ENCODE results near the gene NTHL1. TPM values are rescaled to one million over a fixed set of nuclear protein-coding genes. Genes with fewer than 3 reads are reported as not detected.

Gene NTHL1
- total and polyA plus RNA-seq, 10 of the 15 experiments (the other 5 are each of a cell fraction or from before 2014, with no cell fraction given): 0.85 to 54.7 (median 39.0) TPM

DNA sequence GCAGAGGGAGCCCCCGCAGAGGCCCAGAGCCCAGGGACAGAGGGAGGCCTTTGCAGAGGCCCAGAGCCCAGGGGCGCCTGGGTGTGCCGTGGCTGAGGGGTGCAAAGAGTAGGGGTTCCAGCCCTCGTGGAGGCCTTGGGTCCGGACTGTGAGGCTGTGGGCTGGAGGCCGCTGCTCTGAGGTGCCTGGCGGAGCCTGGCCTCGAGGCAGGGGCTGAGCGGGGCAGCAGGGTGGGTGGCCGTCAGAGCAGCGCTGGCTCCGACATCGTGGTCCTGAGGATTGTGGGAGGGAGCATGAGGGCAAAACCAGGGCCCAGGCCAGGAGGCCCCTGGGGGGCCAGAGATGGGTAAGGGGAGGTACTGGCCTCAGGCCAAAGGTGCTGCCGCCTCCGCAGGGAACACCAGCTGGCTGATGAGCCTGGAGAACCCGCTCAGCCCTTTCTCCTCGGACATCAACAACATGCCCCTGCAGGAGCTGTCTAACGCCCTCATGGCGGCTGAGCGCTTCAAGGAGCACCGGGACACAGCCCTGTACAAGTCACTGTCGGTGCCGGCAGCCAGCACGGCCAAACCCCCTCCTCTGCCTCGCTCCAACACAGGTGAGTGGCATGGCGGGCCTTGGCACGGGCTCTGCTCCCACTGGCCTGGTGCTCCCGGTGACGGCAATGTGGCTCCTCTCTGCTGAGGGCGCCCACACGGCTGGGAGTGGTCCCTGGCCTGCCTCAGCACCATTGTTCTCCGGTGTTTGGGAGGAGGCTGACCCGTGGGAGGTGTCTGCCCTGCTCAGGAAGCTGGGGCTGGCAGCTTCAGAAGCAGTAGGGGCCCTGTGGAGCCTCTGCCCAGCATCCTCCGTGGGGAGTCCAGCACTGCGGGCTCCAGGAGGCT is 33.8 kb upstream of the NTHL1 start:
- ChIA-PET SMC1A (ENCODE audit: uncharacterized antibody, unreplicated experiment) (no interaction called here), RAD21 (ENCODE audit: unreplicated experiment) (no interaction called here), CTCF (no interaction called here), POLR2A (no interaction called here)
- H3K9me3 ChIP-seq (replicated peaks; ENCODE audit: control insufficient read depth, insufficient read depth, low read length): no peaks in the 10 kb centered on the region
- peaks cover 0 to under 1% of the 10 kb centered on the region in 2 experiments; a peak in 3 of 4 replicates for H3K36me3 ChIP-seq (ENCODE audit: control insufficient read depth in 2 of 2, insufficient read depth in 2 of 2, low read length in 1 of 2)
- FAIRE-seq (no peak), ATAC-seq (no peak), DNase-seq (ENCODE audit: low read depth, low spot score) (no peak)
- no TSS peak for BruUV-seq (replicated peaks)
- no peak overlapping the region for H3K4me3 ChIP-seq
- WGBS (ENCODE audit: insufficient coverage, insufficient replicate concordance, low lambda C conversion rate, missing lambda C conversion rate): 93% methylated on average over 32 of the region's 35 CpGs
- no peak overlapping the region for H3K9ac ChIP-seq (ENCODE audit: control insufficient read depth, insufficient read depth, low read length)
- H3K79me2 ChIP-seq (ENCODE audit: control insufficient read depth, insufficient read depth, low read length): no peaks in the 10 kb centered on the region
- H3K27me3 ChIP-seq (replicated peaks in 1 of 2; ENCODE audit: control insufficient read depth in 2 of 2, insufficient read depth in 2 of 2, low read length in 1 of 2): no peaks in the 10 kb centered on the region
- in situ Hi-C loops (cut with MboI): loop anchor here (10.0 kb wide), 1 partner anchor 63 kb away; the partner anchor contains the start of gene RAB26
- H3K4me2 ChIP-seq (ENCODE audit: control insufficient read depth, insufficient read depth): no peak overlapping the region
- no peaks in the 10 kb centered on the region for H3K4me1 ChIP-seq (ENCODE audit: control insufficient read depth, insufficient read depth, low read length)
- H2AFZ ChIP-seq (ENCODE audit: control insufficient read depth, low read depth, low read length): no peak overlapping the region
- TF ChIP-seq CBFB (IDR thresholded peaks at IDR 0.05; ENCODE audit: low read depth) (no peak), SRF (IDR thresholded peaks at IDR 0.05; ENCODE audit: low read depth in 2 of 2, low read length in 2 of 2) (no peak), KAT2A (conservative IDR thresholded peaks at IDR 0.05; ENCODE audit: control insufficient read depth, low read depth, low read length) (no peak), ZNF207 (IDR thresholded peaks at IDR 0.05; ENCODE audit: borderline replicate concordance) (no peak), ZBED1 (IDR thresholded peaks at IDR 0.05; ENCODE audit: borderline replicate concordance) (no peak), STAT3 (IDR thresholded peaks at IDR 0.05; ENCODE audit: low read depth, low read length) (no peak), TAF1 (IDR thresholded peaks at IDR 0.05; ENCODE audit: borderline replicate concordance, low read depth, low read length) (no peak)
- TF ChIP-seq, protein P1, sequence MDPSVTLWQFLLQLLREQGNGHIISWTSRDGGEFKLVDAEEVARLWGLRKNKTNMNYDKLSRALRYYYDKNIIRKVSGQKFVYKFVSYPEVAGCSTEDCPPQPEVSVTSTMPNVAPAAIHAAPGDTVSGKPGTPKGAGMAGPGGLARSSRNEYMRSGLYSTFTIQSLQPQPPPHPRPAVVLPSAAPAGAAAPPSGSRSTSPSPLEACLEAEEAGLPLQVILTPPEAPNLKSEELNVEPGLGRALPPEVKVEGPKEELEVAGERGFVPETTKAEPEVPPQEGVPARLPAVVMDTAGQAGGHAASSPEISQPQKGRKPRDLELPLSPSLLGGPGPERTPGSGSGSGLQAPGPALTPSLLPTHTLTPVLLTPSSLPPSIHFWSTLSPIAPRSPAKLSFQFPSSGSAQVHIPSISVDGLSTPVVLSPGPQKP (IDR thresholded peaks at IDR 0.05; ENCODE audit: low read depth, low read length): no peak
- TF ChIP-seq, protein P2, sequence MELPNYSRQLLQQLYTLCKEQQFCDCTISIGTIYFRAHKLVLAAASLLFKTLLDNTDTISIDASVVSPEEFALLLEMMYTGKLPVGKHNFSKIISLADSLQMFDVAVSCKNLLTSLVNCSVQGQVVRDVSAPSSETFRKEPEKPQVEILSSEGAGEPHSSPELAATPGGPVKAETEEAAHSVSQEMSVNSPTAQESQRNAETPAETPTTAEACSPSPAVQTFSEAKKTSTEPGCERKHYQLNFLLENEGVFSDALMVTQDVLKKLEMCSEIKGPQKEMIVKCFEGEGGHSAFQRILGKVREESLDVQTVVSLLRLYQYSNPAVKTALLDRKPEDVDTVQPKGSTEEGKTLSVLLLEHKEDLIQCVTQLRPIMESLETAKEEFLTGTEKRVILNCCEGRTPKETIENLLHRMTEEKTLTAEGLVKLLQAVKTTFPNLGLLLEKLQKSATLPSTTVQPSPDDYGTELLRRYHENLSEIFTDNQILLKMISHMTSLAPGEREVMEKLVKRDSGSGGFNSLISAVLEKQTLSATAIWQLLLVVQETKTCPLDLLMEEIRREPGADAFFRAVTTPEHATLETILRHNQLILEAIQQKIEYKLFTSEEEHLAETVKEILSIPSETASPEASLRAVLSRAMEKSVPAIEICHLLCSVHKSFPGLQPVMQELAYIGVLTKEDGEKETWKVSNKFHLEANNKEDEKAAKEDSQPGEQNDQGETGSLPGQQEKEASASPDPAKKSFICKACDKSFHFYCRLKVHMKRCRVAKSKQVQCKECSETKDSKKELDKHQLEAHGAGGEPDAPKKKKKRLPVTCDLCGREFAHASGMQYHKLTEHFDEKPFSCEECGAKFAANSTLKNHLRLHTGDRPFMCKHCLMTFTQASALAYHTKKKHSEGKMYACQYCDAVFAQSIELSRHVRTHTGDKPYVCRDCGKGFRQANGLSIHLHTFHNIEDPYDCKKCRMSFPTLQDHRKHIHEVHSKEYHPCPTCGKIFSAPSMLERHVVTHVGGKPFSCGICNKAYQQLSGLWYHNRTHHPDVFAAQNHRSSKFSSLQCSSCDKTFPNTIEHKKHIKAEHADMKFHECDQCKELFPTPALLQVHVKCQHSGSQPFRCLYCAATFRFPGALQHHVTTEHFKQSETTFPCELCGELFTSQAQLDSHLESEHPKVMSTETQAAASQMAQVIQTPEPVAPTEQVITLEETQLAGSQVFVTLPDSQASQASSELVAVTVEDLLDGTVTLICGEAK (IDR thresholded peaks at IDR 0.05; ENCODE audit: borderline replicate concordance): no peak
- TF ChIP-seq, protein P3, sequence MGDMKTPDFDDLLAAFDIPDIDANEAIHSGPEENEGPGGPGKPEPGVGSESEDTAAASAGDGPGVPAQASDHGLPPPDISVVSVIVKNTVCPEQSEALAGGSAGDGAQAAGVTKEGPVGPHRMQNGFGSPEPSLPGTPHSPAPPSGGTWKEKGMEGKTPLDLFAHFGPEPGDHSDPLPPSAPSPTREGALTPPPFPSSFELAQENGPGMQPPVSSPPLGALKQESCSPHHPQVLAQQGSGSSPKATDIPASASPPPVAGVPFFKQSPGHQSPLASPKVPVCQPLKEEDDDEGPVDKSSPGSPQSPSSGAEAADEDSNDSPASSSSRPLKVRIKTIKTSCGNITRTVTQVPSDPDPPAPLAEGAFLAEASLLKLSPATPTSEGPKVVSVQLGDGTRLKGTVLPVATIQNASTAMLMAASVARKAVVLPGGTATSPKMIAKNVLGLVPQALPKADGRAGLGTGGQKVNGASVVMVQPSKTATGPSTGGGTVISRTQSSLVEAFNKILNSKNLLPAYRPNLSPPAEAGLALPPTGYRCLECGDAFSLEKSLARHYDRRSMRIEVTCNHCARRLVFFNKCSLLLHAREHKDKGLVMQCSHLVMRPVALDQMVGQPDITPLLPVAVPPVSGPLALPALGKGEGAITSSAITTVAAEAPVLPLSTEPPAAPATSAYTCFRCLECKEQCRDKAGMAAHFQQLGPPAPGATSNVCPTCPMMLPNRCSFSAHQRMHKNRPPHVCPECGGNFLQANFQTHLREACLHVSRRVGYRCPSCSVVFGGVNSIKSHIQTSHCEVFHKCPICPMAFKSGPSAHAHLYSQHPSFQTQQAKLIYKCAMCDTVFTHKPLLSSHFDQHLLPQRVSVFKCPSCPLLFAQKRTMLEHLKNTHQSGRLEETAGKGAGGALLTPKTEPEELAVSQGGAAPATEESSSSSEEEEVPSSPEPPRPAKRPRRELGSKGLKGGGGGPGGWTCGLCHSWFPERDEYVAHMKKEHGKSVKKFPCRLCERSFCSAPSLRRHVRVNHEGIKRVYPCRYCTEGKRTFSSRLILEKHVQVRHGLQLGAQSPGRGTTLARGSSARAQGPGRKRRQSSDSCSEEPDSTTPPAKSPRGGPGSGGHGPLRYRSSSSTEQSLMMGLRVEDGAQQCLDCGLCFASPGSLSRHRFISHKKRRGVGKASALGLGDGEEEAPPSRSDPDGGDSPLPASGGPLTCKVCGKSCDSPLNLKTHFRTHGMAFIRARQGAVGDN (IDR thresholded peaks at IDR 0.05): no peak
- H3K27ac ChIP-seq (ENCODE audit: control insufficient read depth, insufficient read depth): no peak overlapping the region
- no peaks in the 10 kb centered on the region for H4K20me1 ChIP-seq (ENCODE audit: control insufficient read depth, insufficient read depth)
- intact Hi-C loops (cut with micrococcal nuclease; ENCODE audit: unreplicated experiment): no loop called here
